Measurements from ENCODE around the gene KRAS. TPM values are rescaled to one million over a fixed set of nuclear protein-coding genes. Genes with fewer than 3 reads are reported as not detected.

The KRAS gene
- polyA plus RNA-seq, 4 donors: 11.3 to 39.2 (median 14.6) TPM

- Histone ChIP-seq H3K9me3 (ENCODE audit: control insufficient read depth in 2 of 2, insufficient read depth in 1 of 2, low read depth in 1 of 2, low read length in 1 of 2) (no peaks in the 10 kb centered on the region), H3K4me3 (ENCODE audit: low read depth in 1 of 3, low read length in 3 of 3) (no peak overlapping the region), H3K27me3 (ENCODE audit: control insufficient read depth in 3 of 3, insufficient read depth in 3 of 3, low read length in 3 of 3) (no peaks in the 10 kb centered on the region), H3K36me3 (ENCODE audit: control insufficient read depth in 3 of 3, insufficient read depth in 2 of 3, low read depth in 1 of 3, low read length in 3 of 3) (no peaks in the 10 kb centered on the region), H3K4me1 (ENCODE audit: control insufficient read depth in 3 of 3, insufficient read depth in 2 of 3, low read depth in 1 of 3, low read length in 2 of 3) (no peaks in the 10 kb centered on the region), H3K27ac (ENCODE audit: low read depth in 1 of 3, low read length in 2 of 3) (no peak overlapping the region)
- FAIRE-seq: no peak
- WGBS, 3 donors: 71 to 92% (median 85%) methylated on average over 4 of the region's 4 CpGs
- DNase-seq: peak in 1 of 2 donors; percentile 40
Measured at GRCh38 chr12:25284024-25284423, 33.3 kb upstream of the KRAS start.

- no peaks in the 10 kb centered on the region for H3K27me3 ChIP-seq (ENCODE audit: control insufficient read depth in 3 of 3, insufficient read depth in 3 of 3, low read length in 3 of 3)
- H3K4me1 ChIP-seq (ENCODE audit: control insufficient read depth in 3 of 3, insufficient read depth in 2 of 3, low read depth in 1 of 3, low read length in 2 of 3): no peaks in the 10 kb centered on the region
- H3K36me3 ChIP-seq (ENCODE audit: control insufficient read depth in 3 of 3, insufficient read depth in 2 of 3, low read depth in 1 of 3, low read length in 3 of 3): no peaks in the 10 kb centered on the region
- 69 to 89% (median 89%) methylated on average over 3 of the region's 3 CpGs for WGBS, 3 donors
- H3K27ac ChIP-seq (ENCODE audit: low read depth in 1 of 3, low read length in 2 of 3): no peak overlapping the region
- H3K9me3 ChIP-seq (ENCODE audit: control insufficient read depth in 2 of 2, insufficient read depth in 1 of 2, low read depth in 1 of 2, low read length in 1 of 2): no peaks in the 10 kb centered on the region
- FAIRE-seq (no peak), DNase-seq (no peak)
- no peak overlapping the region for H3K4me3 ChIP-seq (ENCODE audit: low read depth in 1 of 3, low read length in 3 of 3)
Measured at GRCh38 chr12:25283006-25283405, 32.3 kb upstream of the KRAS start.

GRCh38 chr12:25280082-25280481, 29.4 kb upstream of the KRAS start:
- DNase-seq (no peak), FAIRE-seq (no peak)
- Histone ChIP-seq H3K4me3 (ENCODE audit: low read depth in 1 of 3, low read length in 3 of 3) (no peak overlapping the region), H3K27ac (ENCODE audit: low read depth in 1 of 3, low read length in 2 of 3) (no peak overlapping the region), H3K4me1 (ENCODE audit: control insufficient read depth in 3 of 3, insufficient read depth in 2 of 3, low read depth in 1 of 3, low read length in 2 of 3) (peaks cover 0 to 5% (median 0%) of the 10 kb centered on the region in 3 donors), H3K9me3 (ENCODE audit: control insufficient read depth in 2 of 2, insufficient read depth in 1 of 2, low read depth in 1 of 2, low read length in 1 of 2) (no peaks in the 10 kb centered on the region), H3K36me3 (ENCODE audit: control insufficient read depth in 3 of 3, insufficient read depth in 2 of 3, low read depth in 1 of 3, low read length in 3 of 3) (no peaks in the 10 kb centered on the region), H3K27me3 (ENCODE audit: control insufficient read depth in 3 of 3, insufficient read depth in 3 of 3, low read length in 3 of 3) (no peaks in the 10 kb centered on the region)

GRCh38 chr12:25278269-25278668, 27.5 kb upstream of the KRAS start:
- no peaks in the 10 kb centered on the region for H3K9me3 ChIP-seq (ENCODE audit: control insufficient read depth in 2 of 2, insufficient read depth in 1 of 2, low read depth in 1 of 2, low read length in 1 of 2)
- H3K27me3 ChIP-seq (ENCODE audit: control insufficient read depth in 3 of 3, insufficient read depth in 3 of 3, low read length in 3 of 3): no peaks in the 10 kb centered on the region
- H3K4me3 ChIP-seq (ENCODE audit: low read depth in 1 of 3, low read length in 3 of 3): no peak overlapping the region
- H3K36me3 ChIP-seq (ENCODE audit: control insufficient read depth in 3 of 3, insufficient read depth in 2 of 3, low read depth in 1 of 3, low read length in 3 of 3): no peaks in the 10 kb centered on the region
- FAIRE-seq (no peak), DNase-seq (no peak)
- no peak overlapping the region for H3K27ac ChIP-seq (ENCODE audit: low read depth in 1 of 3, low read length in 2 of 3)
- peaks cover 0 to 5% (median 0%) of the 10 kb centered on the region in 3 donors for H3K4me1 ChIP-seq (ENCODE audit: control insufficient read depth in 3 of 3, insufficient read depth in 2 of 3, low read depth in 1 of 3, low read length in 2 of 3)
- WGBS, 3 donors: 93 to 94% (median 93%) methylated on average over 6 of the region's 6 CpGs

GRCh38 chr12:25276199-25276937, 25.6 kb upstream of the KRAS start:
- DNase-seq (peak; percentile 80 to 87), FAIRE-seq (no peak)
- Histone ChIP-seq H3K27ac (ENCODE audit: low read depth in 1 of 3, low read length in 2 of 3) (peak overlapping the region in 2 of 3 donors; percentile 1 to 9), H3K4me3 (ENCODE audit: low read depth in 1 of 3, low read length in 3 of 3) (no peak overlapping the region), H3K4me1 (ENCODE audit: control insufficient read depth in 3 of 3, insufficient read depth in 2 of 3, low read depth in 1 of 3, low read length in 2 of 3) (peaks cover 0 to 5% (median 0%) of the 10 kb centered on the region in 3 donors), H3K36me3 (ENCODE audit: control insufficient read depth in 3 of 3, insufficient read depth in 2 of 3, low read depth in 1 of 3, low read length in 3 of 3) (no peaks in the 10 kb centered on the region), H3K9me3 (ENCODE audit: control insufficient read depth in 2 of 2, insufficient read depth in 1 of 2, low read depth in 1 of 2, low read length in 1 of 2) (no peaks in the 10 kb centered on the region), H3K27me3 (ENCODE audit: control insufficient read depth in 3 of 3, insufficient read depth in 3 of 3, low read length in 3 of 3) (no peaks in the 10 kb centered on the region)
- WGBS, 3 donors: 61 to 65% (median 63%) methylated on average over 4 of the region's 4 CpGs

GRCh38 chr12:25271486-25272098, 20.9 kb upstream of the KRAS start:
- 66 to 76% (median 72%) methylated on average over 4 of the region's 4 CpGs for WGBS, 3 donors
- Histone ChIP-seq H3K27me3 (ENCODE audit: control insufficient read depth in 3 of 3, insufficient read depth in 3 of 3, low read length in 3 of 3) (no peaks in the 10 kb centered on the region), H3K4me1 (ENCODE audit: control insufficient read depth in 3 of 3, insufficient read depth in 2 of 3, low read depth in 1 of 3, low read length in 2 of 3) (peaks cover 0 to 5% (median 0%) of the 10 kb centered on the region in 3 donors), H3K4me3 (ENCODE audit: low read depth in 1 of 3, low read length in 3 of 3) (no peak overlapping the region), H3K9me3 (ENCODE audit: control insufficient read depth in 2 of 2, insufficient read depth in 1 of 2, low read depth in 1 of 2, low read length in 1 of 2) (no peaks in the 10 kb centered on the region), H3K36me3 (ENCODE audit: control insufficient read depth in 3 of 3, insufficient read depth in 2 of 3, low read depth in 1 of 3, low read length in 3 of 3) (no peaks in the 10 kb centered on the region), H3K27ac (ENCODE audit: low read depth in 1 of 3, low read length in 2 of 3) (no peak overlapping the region)
- FAIRE-seq (no peak), DNase-seq (no peak)

GRCh38 chr12:25269701-25270100, 19.0 kb upstream of the KRAS start:
- H3K9me3 ChIP-seq (ENCODE audit: control insufficient read depth in 2 of 2, insufficient read depth in 1 of 2, low read depth in 1 of 2, low read length in 1 of 2): no peaks in the 10 kb centered on the region
- no peak overlapping the region for H3K4me3 ChIP-seq (ENCODE audit: low read depth in 1 of 3, low read length in 3 of 3)
- no peak for FAIRE-seq
- H3K36me3 ChIP-seq (ENCODE audit: control insufficient read depth in 3 of 3, insufficient read depth in 2 of 3, low read depth in 1 of 3, low read length in 3 of 3): no peaks in the 10 kb centered on the region
- no peak overlapping the region for H3K27ac ChIP-seq (ENCODE audit: low read depth in 1 of 3, low read length in 2 of 3)
- DNase-seq: no peak
- H3K27me3 ChIP-seq (ENCODE audit: control insufficient read depth in 3 of 3, insufficient read depth in 3 of 3, low read length in 3 of 3): no peaks in the 10 kb centered on the region
- 80 to 93% (median 87%) methylated on average over 2 of the region's 2 CpGs for WGBS, 3 donors
- H3K4me1 ChIP-seq (ENCODE audit: control insufficient read depth in 3 of 3, insufficient read depth in 2 of 3, low read depth in 1 of 3, low read length in 2 of 3): no peaks in the 10 kb centered on the region

- Histone ChIP-seq H3K36me3 (ENCODE audit: control insufficient read depth in 3 of 3, insufficient read depth in 2 of 3, low read depth in 1 of 3, low read length in 3 of 3) (no peaks in the 10 kb centered on the region), H3K27me3 (ENCODE audit: control insufficient read depth in 3 of 3, insufficient read depth in 3 of 3, low read length in 3 of 3) (no peaks in the 10 kb centered on the region), H3K4me1 (ENCODE audit: control insufficient read depth in 3 of 3, insufficient read depth in 2 of 3, low read depth in 1 of 3, low read length in 2 of 3) (no peaks in the 10 kb centered on the region), H3K9me3 (ENCODE audit: control insufficient read depth in 2 of 2, insufficient read depth in 1 of 2, low read depth in 1 of 2, low read length in 1 of 2) (no peaks in the 10 kb centered on the region), H3K4me3 (ENCODE audit: low read depth in 1 of 3, low read length in 3 of 3) (no peak overlapping the region), H3K27ac (ENCODE audit: low read depth in 1 of 3, low read length in 2 of 3) (no peak overlapping the region)
- FAIRE-seq: no peak
- DNase-seq: no peak
Measured at GRCh38 chr12:25266497-25266896, 15.8 kb upstream of the KRAS start.

GRCh38 chr12:25264862-25265261, 14.1 kb upstream of the KRAS start:
- no peak for DNase-seq
- Histone ChIP-seq H3K9me3 (ENCODE audit: control insufficient read depth in 2 of 2, insufficient read depth in 1 of 2, low read depth in 1 of 2, low read length in 1 of 2) (no peaks in the 10 kb centered on the region), H3K4me1 (ENCODE audit: control insufficient read depth in 3 of 3, insufficient read depth in 2 of 3, low read depth in 1 of 3, low read length in 2 of 3) (no peaks in the 10 kb centered on the region), H3K27ac (ENCODE audit: low read depth in 1 of 3, low read length in 2 of 3) (no peak overlapping the region), H3K27me3 (ENCODE audit: control insufficient read depth in 3 of 3, insufficient read depth in 3 of 3, low read length in 3 of 3) (no peaks in the 10 kb centered on the region), H3K36me3 (ENCODE audit: control insufficient read depth in 3 of 3, insufficient read depth in 2 of 3, low read depth in 1 of 3, low read length in 3 of 3) (no peaks in the 10 kb centered on the region), H3K4me3 (ENCODE audit: low read depth in 1 of 3, low read length in 3 of 3) (no peak overlapping the region)
- no peak for FAIRE-seq
- WGBS, 3 donors: 10 to 69% (median 27%) methylated on average over 1 of the region's 1 CpG
